Cardiac muscle cell (in vitro differentiated cells and primary cell): Measurements from ENCODE around the gene ROR2. TPM values are rescaled to one million over a fixed set of nuclear protein-coding genes. Genes with fewer than 3 reads are reported as not detected.
A peak's percentile ranks its signal among the peaks of the same experiment; 100 is the strongest.

Experiments used
- DNase-seq, 2 donors: peaks; one replicate each; pipeline versions ENCODE4 v3.0.0 to v3.0.0-alpha.2; 2010 to 2017; ENCODE audit warnings: low read depth in 1 of 2, low spot score in 1 of 2
- H3K27ac ChIP-seq: fragments of 200-600 bp; sonication (generic); 2 replicates; pipeline ENCODE4 v1.5.1; 2016
- H3K27me3 ChIP-seq: fragments of 200-600 bp; sonication (generic); 2 replicates; pipeline ENCODE4 v1.6.0; 2016; ENCODE audit warnings: control low read depth
- H3K36me3 ChIP-seq: fragments of 200-600 bp; sonication (generic); 2 replicates; pipeline ENCODE4 v1.5.1; 2016; ENCODE audit warnings: control low read depth
- H3K4me1 ChIP-seq: fragments of 200-600 bp; sonication (generic); 2 replicates; pipeline ENCODE4 v1.8.1; 2017; ENCODE audit warnings: low read depth, mild to moderate bottlenecking, mixed run types
- H3K4me3 ChIP-seq: fragments of 200-600 bp; sonication (generic); 2 replicates; pipeline ENCODE4 v1.5.1; 2016; ENCODE audit warnings: mild to moderate bottlenecking
- H3K9me3 ChIP-seq: fragments of 200-600 bp; sonication (generic); 2 replicates; pipeline ENCODE4 v1.5.1; 2017; ENCODE audit warnings: low read depth, mild to moderate bottlenecking, control low read depth
- polyA plus RNA-seq: library from polyadenylated mRNA; unstranded; fragments of >200 nt; fragmentation: Nextera tagmentation; extraction: Ambion mirVana; gene quantifications from 2 replicates; pipeline ENCODE4 v1.2.1, GENCODE V29; 2016
- total RNA-seq: library from RNA; depleted of rRNA; stranded (reverse); fragments of >200 nt; gene quantifications from 2 replicates; pipeline ENCODE4 v1.2.3, GENCODE V29; 2016
- TF ChIP-seq, protein P1 (sequence below): IDR thresholded peaks from 2 replicates; pipeline ENCODE4 v1.5.1; 2012; ENCODE audit warnings: low read depth, mild to moderate bottlenecking, low read length

ROR2 gene
- total and polyA plus RNA-seq, 2 experiments from 2014 or later = 21.5 to 38.6 TPM

DNA sequence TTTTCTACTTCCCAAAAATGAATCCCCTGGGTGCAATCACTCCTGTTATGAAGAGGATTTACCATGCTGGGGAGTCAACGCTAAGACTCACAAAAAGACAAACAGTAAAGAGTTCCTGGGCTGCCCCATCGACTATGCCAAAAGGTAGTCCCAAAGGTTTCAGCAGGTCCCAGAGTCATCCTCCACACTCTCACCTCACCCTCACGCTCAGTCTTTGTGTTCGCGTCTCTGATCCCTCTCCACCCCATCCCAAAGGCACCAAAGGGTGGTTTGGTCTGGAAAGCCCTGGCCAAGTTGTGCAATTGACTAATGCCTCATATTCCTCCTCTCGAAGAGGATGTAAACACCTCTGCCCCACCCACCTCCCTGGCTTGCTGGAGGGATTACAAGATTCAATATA, 286.2 kb downstream of the ROR2 start:
- no peak overlapping the region for H3K27ac ChIP-seq
- no peaks in the 10 kb centered on the region for H3K4me1 ChIP-seq
- TF ChIP-seq, protein P1, sequence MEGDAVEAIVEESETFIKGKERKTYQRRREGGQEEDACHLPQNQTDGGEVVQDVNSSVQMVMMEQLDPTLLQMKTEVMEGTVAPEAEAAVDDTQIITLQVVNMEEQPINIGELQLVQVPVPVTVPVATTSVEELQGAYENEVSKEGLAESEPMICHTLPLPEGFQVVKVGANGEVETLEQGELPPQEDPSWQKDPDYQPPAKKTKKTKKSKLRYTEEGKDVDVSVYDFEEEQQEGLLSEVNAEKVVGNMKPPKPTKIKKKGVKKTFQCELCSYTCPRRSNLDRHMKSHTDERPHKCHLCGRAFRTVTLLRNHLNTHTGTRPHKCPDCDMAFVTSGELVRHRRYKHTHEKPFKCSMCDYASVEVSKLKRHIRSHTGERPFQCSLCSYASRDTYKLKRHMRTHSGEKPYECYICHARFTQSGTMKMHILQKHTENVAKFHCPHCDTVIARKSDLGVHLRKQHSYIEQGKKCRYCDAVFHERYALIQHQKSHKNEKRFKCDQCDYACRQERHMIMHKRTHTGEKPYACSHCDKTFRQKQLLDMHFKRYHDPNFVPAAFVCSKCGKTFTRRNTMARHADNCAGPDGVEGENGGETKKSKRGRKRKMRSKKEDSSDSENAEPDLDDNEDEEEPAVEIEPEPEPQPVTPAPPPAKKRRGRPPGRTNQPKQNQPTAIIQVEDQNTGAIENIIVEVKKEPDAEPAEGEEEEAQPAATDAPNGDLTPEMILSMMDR = no peak
- H3K9me3 ChIP-seq = no peaks in the 10 kb centered on the region
- H3K36me3 ChIP-seq = no peaks in the 10 kb centered on the region
- no peak for DNase-seq
- no peak overlapping the region for H3K4me3 ChIP-seq
- H3K27me3 ChIP-seq = no peaks in the 10 kb centered on the region

DNA sequence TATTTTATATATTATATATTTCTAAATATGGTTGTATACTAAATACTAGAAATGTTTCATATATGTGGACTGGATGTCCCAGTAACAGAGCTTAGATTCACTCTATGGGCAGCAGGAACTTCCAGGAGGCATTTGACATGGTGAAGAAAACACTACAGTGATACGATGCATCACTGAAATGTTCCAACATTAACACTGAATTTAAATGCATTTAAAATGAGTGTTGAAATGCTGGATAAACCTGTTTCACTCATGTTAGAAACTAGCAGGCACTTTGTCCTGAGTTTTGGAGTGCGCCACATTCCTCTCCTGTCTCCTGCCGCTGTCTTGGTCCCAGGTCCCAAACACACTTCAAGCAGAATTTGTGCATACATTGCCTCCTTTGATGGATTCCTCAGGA, 288.6 kb downstream of the ROR2 start:
- Histone ChIP-seq H3K9me3 (no peaks in the 10 kb centered on the region), H3K36me3 (no peaks in the 10 kb centered on the region), H3K27me3 (no peaks in the 10 kb centered on the region), H3K27ac (no peak overlapping the region), H3K4me1 (no peaks in the 10 kb centered on the region), H3K4me3 (no peak overlapping the region)
- no peak for DNase-seq
- TF ChIP-seq, protein P1 = no peak

DNA sequence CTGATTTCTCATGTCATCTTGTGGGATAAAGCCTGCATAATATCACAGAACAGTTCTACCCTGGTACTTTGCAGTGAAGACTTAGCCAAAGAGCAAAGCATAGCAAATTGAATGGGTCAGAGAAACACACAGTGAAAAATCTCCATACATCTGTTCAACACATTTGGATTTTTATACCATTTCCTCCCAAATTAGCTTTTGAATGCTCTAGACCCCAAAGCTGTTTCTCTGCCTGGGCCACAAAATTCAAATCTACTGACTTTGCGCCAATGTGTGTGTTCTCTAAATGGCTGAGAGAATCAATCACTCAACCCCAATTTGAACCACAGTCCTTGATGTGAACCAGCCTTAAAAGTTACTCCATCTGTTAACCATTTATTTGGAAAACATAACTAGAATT, 289.5 kb downstream of the ROR2 start:
- no peak for DNase-seq
- no peaks in the 10 kb centered on the region for H3K4me1 ChIP-seq
- no peaks in the 10 kb centered on the region for H3K27me3 ChIP-seq
- no peak overlapping the region for H3K4me3 ChIP-seq
- no peak overlapping the region for H3K27ac ChIP-seq
- TF ChIP-seq, protein P1 = no peak
- no peaks in the 10 kb centered on the region for H3K36me3 ChIP-seq
- no peaks in the 10 kb centered on the region for H3K9me3 ChIP-seq

DNA sequence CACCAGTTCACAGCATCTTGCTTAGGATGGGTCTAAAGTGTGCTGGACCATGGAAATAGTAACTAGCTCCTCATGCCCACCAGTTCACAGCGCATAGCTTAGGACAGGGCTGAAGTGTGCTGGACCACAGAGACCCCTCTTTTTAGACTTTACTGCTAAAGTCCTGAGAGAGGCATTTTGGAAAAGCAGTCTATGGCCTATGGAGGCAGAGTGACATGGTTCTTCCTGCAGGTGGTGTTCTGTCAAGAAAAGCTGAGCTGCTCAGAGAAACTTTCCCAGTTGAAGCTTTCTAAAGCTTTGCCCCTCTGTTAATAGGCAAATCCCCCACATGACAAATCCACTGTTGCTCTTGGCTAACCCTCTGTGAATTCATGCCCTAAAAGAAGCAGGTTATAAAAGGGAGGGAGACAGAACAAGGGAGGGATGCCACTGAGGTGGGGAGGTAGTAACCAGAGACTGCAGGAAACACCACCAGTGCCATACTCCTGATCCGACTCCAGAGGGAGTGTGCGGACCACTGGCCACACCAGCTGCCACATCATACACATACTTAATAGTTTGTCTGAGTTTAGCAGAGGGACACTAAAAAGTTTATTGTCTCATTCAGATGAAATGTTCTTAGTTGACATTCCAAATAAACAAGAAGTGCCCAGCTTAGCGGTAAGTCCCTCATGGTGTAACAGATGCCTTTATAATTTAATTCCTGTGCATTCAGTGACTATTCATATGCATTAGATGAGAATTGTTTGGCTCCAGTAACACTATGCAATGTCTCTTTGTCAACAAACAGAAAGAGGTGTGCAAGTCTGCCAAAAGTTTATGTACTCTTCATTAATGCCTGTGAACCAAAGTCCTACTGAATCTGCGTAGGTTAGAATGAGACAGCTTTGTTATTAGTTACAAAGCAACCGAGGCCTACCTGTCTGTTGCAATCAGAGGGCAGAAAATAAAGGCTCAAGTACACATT, 290.2 kb downstream of the ROR2 start:
- H3K4me1 ChIP-seq = peaks cover 2% of the 10 kb centered on the region
- no peaks in the 10 kb centered on the region for H3K9me3 ChIP-seq
- H3K36me3 ChIP-seq = no peaks in the 10 kb centered on the region
- no peaks in the 10 kb centered on the region for H3K27me3 ChIP-seq
- H3K27ac ChIP-seq = no peak overlapping the region
- TF ChIP-seq, protein P1 = peak; percentile 54
- no peak overlapping the region for H3K4me3 ChIP-seq
- DNase-seq = peak; percentile 44 to 45

DNA sequence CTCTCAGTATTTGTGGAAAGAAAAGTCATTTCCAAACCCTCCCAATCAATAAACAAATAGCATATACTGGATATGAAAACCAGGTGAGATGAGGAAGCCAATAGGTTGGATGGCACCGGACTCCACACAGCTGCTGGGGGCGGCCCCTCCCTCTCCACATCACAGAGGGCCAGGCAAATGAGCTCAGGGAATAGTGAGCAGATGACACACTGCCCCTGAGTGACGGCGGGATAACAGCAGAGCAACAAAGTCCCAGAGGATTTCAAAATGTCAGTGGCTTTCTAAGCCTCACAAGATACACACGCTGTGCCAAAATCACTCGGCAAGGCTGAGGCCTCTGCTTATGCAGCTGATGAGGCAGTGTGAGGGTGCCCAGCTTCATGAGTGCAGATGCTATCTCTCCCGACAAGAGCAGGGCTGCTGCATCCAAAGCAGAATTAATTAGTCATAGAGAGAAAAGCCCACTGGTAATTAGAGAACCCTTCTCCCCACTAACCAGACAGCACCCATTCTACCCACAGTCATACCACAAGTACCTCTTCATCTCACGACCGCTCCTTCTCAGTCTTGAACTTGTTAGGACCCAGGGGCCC, 291.4 kb downstream of the ROR2 start:
- DNase-seq = no peak
- H3K27me3 ChIP-seq = no peaks in the 10 kb centered on the region
- TF ChIP-seq, protein P1 = no peak
- H3K4me1 ChIP-seq = peaks cover 7% of the 10 kb centered on the region
- no peaks in the 10 kb centered on the region for H3K9me3 ChIP-seq
- no peaks in the 10 kb centered on the region for H3K36me3 ChIP-seq
- no peak overlapping the region for H3K27ac ChIP-seq
- H3K4me3 ChIP-seq = no peak overlapping the region
